Glomerular visceral epithelial cell (primary cell): ENCODE data around the gene KBTBD4.
"Not testable (repeated sequence)": the region's sequence is repeated elsewhere in the genome, so short reads cannot be mapped to it uniquely, and the experiment has no call there.

Experiments
- DNase-seq: peaks from one replicate; pipeline ENCODE4 v3.0.0-alpha.2; 2016; ENCODE audit errors: extremely low spot score

The KBTBD4 gene

GRCh38 chr11:47589977-47590861, 11.4 kb upstream of the KBTBD4 start:
- DNase-seq, result no peak

GRCh38 chr11:47589584-47589976, 10.8 kb upstream of the KBTBD4 start:
- DNase-seq, result no peak

GRCh38 chr11:47589118-47589517, 10.3 kb upstream of the KBTBD4 start:
- no peak for DNase-seq

- no peak for DNase-seq
Observed at GRCh38 chr11:47587723-47588326, 9.1 kb upstream of the KBTBD4 start.

GRCh38 chr11:47587039-47587716, 8.4 kb upstream of the KBTBD4 start:
- no peak for DNase-seq

- DNase-seq, result no peak
Observed at GRCh38 chr11:47586098-47586855, 7.5 kb upstream of the KBTBD4 start, which contains the start of gene FAM180B. Gene FAM180B, plus strand, starts transcription at chr11:47586678. Its CDS starts 91 bp downstream, at chr11:47586769.

- no peak for DNase-seq
Observed at GRCh38 chr11:47583844-47584243, 5.1 kb upstream of the KBTBD4 start.

- no peak for DNase-seq
Observed at GRCh38 chr11:47577460-47578041, 1.2 kb downstream of the KBTBD4 start.

GRCh38 chr11:47573321-47573720, 5.4 kb downstream of the KBTBD4 start:
- no peak for DNase-seq

- no peak for DNase-seq
Observed at GRCh38 chr11:47572715-47573255, 6.0 kb downstream of the KBTBD4 start.

- no peak for DNase-seq
Observed at GRCh38 chr11:47571895-47572294, 6.9 kb downstream of the KBTBD4 start.

GRCh38 chr11:47571357-47571729, 7.4 kb downstream of the KBTBD4 start:
- no peak for DNase-seq

GRCh38 chr11:47570651-47571356, 8.0 kb downstream of the KBTBD4 start:
- DNase-seq, result no peak

GRCh38 chr11:47569646-47570045, 9.1 kb downstream of the KBTBD4 start:
- no peak for DNase-seq

- DNase-seq, result no peak
Observed at GRCh38 chr11:47566149-47566698, 12.5 kb downstream of the KBTBD4 start.

GRCh38 chr11:47565340-47566148, 13.2 kb downstream of the KBTBD4 start, which contains the start of gene PTPMT1:
Gene PTPMT1, plus strand, starts transcription at chr11:47565599. Its CDS starts 24 bp downstream, at chr11:47565623.
- peak; percentile 73 for DNase-seq

- DNase-seq, result no peak
Observed at GRCh38 chr11:47564933-47565339, 13.8 kb downstream of the KBTBD4 start.

- DNase-seq, result not testable (repeated sequence)
Observed at GRCh38 chr11:47564366-47564765, 14.4 kb downstream of the KBTBD4 start.

- DNase-seq, result not testable (repeated sequence)
Observed at GRCh38 chr11:47562393-47562792, 16.4 kb downstream of the KBTBD4 start.
